Stimulated activated CD4-positive, alpha-beta T cell treated with anti-CD3 and anti-CD28 coated beads, Interleukin-1b, Interleukin-23, amount 100 ng/mL, for 4 hours (primary cell): Measurements from ENCODE around the gene MTHFD1L.
"Not testable (repeated sequence)": the region's sequence is repeated elsewhere in the genome, so short reads cannot be mapped to it uniquely, and the experiment has no call there.

Experiments
- DNase-seq, 2 donors: peaks; one replicate each; pipeline ENCODE4 v3.0.0-alpha.2; 2020; ENCODE audit warnings: low read depth in 2 of 2

MTHFD1L gene

GRCh38 chr6:151065027-151065815 is 199.7 kb downstream of the MTHFD1L start:
- no peak for DNase-seq

- DNase-seq: no peak
These were observed 202.4 kb downstream of the MTHFD1L start for GRCh38 chr6:151067684-151068596.

DNA sequence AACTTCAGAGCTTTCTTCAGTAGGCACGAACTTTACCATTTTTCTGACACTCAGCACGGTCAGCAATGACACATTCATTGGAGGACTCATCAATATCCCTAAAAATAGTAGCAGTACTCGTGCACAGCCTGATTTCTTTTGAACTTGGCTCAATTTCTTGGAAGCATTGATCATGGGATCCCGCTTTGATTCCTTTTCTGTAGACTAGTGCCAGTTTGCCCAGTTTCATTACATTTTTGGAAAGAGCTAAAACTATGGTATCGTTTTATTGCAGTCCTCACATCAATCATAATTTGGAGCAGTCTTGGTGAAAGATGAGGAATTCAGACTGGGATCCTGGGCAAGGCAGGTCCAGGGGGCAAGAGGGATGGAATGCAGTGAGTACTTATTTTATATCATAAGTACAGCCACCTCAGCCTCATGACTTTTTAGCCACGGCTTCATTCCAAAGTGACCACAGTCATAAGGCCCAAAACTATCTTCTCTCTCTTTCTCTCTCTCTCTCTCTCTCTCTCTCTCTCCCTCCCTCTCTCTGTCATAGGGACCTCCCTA is 203.3 kb downstream of the MTHFD1L start:
- DNase-seq: no peak

DNA sequence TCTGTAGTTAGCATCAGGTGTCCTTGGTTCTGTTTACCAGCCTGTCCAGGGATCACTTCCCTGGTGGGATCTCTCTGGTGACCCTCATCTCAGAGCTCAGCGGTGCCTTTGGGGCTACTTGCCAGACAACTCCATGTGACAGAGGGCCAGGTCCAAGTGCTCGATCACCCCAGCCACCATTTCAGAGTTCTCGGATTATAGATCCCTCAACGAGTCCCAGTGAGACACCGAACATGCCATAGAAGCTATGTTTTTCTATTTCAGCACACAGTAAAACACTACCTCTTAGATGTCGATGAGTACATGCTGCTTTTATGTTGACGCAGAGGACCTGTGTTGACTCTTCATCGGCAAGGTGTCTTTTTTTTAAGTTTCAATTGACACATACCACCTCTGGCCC is 204.1 kb downstream of the MTHFD1L start:
- DNase-seq: no peak

DNA sequence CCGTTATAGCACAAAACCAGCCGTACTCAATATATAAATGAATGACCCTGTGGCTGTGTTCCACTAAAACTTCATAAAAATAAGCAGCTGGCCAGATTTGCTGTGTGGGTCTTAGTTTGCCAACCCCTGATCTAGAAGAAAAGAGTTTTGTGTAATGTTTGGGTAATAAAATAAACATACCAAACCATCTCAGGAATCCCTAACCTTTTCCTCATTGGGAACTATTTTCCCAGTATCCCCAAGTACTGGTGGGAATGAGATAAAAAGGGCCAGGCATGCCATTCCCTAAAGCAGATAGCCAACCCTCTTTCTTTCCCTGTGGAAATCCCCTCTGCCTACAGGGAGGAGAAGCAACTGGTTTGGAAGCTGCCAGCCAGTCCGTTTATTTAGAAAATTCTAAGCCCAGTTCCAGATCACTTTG is 205.1 kb downstream of the MTHFD1L start:
- no peak for DNase-seq

GRCh38 chr6:151071295-151071694 is 205.8 kb downstream of the MTHFD1L start:
- no peak for DNase-seq

- DNase-seq: no peak
These were observed 207.6 kb downstream of the MTHFD1L start for GRCh38 chr6:151073146-151073545.

DNA sequence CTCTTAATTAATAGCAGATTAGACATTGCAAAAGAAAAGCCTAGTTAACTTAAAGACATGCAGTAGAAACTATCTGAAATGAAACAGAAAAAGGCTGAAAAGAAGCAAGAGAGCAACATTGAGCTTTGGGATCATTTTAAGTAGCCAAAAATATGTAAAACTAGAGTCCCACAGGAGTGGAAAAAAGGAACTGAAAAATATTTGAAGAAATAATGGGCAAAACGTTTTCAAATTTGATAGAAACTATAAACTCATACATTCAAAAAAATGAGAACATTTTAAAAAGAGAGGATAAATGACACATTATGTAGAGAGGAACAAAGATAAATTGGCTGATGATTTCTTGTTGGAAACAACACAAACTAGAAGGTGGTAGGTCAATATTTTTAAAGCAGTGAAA is 208.2 kb downstream of the MTHFD1L start:
- no peak for DNase-seq

- no peak for DNase-seq
These were observed 209.5 kb downstream of the MTHFD1L start for GRCh38 chr6:151075005-151075404.

DNA sequence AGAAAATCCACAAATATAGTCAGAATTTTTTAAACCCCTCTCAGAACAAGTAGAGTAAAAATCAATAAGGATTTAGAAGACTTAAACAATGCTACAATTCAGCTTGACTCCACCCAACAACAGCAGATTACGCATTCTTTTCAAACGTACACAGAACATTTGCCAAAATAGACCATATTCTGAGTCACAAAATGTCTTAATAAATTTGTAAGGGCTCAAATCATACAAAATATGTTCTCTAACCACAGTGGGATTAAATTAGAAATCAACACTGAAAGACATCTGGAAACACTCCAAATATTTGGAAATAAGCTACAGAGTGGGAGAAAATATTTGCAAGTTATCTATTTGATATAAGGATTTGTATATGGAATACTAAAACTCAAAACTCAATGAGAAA is 210.0 kb downstream of the MTHFD1L start:
- no peak for DNase-seq

- DNase-seq: no peak
These were observed 210.5 kb downstream of the MTHFD1L start for GRCh38 chr6:151075930-151076555.

- no peak for DNase-seq
These were observed 213.2 kb downstream of the MTHFD1L start for GRCh38 chr6:151078655-151079054.

GRCh38 chr6:151081656-151082055 is 216.2 kb downstream of the MTHFD1L start:
- DNase-seq: no peak

DNA sequence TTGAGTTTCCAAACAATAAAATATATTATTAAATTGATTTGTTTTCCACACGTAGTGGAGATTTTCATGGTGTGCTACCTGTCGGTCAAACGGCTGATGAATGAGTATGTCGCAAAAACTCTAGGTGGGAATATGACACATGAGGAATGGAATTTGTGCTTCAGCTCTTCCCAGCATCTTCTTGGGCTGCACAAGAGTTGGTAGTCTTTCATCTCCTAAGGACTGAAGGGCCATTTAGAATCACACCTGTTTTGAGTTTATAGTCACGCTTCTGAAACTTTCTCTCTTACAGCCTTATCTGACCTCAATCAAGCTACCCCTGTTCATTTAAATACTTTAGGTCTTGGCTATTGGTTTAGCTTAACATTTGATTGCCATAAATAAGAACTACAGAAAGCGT is 216.6 kb downstream of the MTHFD1L start:
- DNase-seq: no peak

DNA sequence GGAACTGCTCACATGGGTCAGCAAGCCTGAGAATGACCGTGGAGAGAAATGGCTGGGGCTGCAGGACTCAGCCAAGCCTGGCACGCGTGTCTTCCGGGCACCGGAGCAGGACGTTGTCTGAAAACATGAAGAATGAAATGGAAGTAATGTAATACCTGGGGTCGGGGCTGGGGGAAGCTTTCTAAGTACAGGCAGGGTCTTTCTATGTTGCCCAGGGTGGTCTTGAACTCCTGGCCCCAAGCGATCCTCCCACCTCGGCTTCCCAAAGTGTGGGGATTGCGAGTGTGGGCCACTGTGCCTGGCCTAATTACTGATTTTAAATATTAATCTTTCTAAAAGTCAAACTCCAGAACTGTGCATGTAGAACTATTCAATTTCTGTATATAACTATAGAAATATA is 218.8 kb downstream of the MTHFD1L start:
- DNase-seq: no peak

GRCh38 chr6:151087055-151087454 is 221.6 kb downstream of the MTHFD1L start:
- not testable (repeated sequence) for DNase-seq

DNA sequence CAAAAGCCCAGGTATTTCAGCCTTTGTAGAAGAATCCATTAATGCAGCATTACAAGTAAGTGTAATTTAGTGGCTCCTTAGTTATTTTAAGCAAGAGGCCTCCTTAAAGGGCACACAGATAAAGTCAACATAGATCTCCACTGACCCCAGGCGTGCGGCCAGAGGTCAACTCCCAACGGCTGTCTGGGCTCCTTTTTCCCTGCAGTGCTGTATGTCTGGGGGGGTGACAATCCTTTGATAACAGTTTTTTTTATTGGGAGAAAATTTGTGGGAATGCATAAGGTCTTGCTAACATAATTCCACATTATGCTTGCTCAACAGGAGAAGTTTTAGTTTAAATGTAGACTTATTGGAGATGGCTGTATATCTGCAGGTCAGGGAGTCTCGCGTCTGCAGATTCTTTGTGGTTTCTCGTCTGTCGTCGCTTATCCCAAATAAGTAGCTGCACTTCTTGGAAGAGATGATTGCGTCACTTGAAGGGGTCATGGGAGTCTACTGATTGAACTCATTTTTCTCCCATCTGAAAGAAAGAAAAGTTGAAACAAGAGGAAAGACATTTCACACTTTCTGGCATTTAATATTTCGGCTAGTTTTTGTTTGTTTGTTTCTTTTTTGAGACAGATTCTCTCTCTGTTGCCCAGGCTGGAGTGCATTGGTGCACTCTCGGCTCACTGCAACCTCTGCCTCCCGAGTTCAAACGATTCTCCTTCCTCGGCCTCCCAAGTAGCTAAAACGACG is 222.5 kb downstream of the MTHFD1L start:
- DNase-seq: no peak

DNA sequence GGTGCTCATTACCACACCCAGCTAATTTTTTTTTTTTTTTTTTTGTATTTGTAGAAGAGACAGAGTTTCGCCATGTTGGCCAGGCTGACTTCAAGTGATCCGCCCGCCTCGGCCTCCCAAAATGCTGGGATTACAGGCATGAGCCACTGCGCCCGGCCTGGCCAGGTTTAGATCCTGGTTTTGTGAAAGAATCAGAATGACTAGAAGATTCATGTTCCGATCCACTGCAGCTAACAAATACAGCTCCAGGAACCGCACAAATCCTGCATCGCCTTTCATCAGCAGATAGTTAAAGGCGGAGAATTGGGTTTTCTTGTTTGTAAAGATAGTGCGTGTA is 223.1 kb downstream of the MTHFD1L start:
- DNase-seq: no peak

DNA sequence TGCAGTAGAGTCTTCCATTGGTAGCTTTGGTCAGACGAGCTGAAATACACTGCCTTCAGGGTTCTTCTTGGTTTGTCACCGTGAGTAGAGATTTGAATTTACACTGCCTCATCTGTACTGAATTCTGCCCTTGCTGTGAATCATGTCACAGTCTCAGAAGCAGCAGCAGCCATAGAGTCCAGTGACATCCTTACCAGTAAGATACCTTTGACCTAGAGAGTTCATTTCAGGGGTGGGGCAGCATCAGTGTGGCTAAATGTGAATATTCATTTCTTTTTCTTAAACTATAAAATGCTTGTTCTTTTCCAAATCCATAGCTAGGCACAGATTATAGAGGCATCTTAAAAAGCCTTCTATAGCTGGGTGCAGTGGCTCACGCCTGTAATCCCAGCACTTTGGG is 223.5 kb downstream of the MTHFD1L start:
- DNase-seq: no peak

DNA sequence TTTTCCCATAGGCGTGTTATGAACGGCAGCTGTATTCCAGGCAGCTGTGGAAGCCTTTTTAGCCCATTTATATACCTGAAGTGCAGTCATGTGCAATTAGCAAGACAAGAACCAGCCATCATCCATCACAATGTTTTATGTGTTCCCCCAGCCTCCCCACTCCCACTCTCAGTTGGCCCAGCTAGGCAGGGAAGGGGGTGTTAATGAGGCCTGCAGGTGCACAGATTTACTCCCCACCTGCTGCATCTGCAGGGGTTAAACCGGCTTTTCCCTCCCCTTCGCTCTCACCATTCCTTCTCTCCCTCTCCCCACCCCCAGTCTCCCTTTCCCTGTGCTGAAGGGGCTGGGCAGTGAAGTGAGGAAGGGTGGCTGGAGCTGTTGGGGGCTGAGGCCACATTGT is 224.5 kb downstream of the MTHFD1L start:
- DNase-seq: no peak

- no peak for DNase-seq
These were observed 226.1 kb downstream of the MTHFD1L start for GRCh38 chr6:151091571-151091970.

GRCh38 chr6:151092591-151092990 is 227.1 kb downstream of the MTHFD1L start:
- DNase-seq: no peak
